GM21526 (cell line): ENCODE data around the gene ALKBH5.

Experiments used
- ATAC-seq: cut with Tn5 transposase; IDR thresholded peaks from one replicate; pipeline ENCODE4 v1.9.1; 2021; ENCODE audit warnings: moderate library complexity; ENCODE audit not compliant: unreplicated experiment, low FRiP score

ALKBH5 gene

GRCh38 chr17:18257268-18257981 is 73.8 kb downstream of the ALKBH5 start:
- ATAC-seq, result no peak

GRCh38 chr17:18257982-18258355 is 74.3 kb downstream of the ALKBH5 start:
- no peak for ATAC-seq

- no peak for ATAC-seq
These were observed 74.9 kb downstream of the ALKBH5 start, which contains the start of gene FLII for GRCh38 chr17:18258356-18259038. FLII (minus strand) TSS chr17:18258738; CDS start chr17:18258690, 48 bp downstream.
